ENCODE data around the gene ABR. TPM values are rescaled to one million over a fixed set of nuclear protein-coding genes. Genes with fewer than 3 reads are reported as not detected.

Gene ABR
- total and polyA plus RNA-seq, 7 donors, result 30.4 to 146 (median 79.3) TPM

GRCh38 chr17:967122-967521 lies 212.7 kb downstream of the ABR start:
- Histone ChIP-seq H3K27ac (peak overlapping the region in 3 of 4 donors; percentile 80 to 93 (median 92)), H3K36me3 (no peaks in the 10 kb centered on the region), H3K27me3 (no peaks in the 10 kb centered on the region), H3K9me3 (no peaks in the 10 kb centered on the region), H3K4me1 (peaks cover 0 to 85% (median 77%) of the 10 kb centered on the region in 4 donors), H3K4me3 (no peak overlapping the region)
- TF ChIP-seq, protein P1, sequence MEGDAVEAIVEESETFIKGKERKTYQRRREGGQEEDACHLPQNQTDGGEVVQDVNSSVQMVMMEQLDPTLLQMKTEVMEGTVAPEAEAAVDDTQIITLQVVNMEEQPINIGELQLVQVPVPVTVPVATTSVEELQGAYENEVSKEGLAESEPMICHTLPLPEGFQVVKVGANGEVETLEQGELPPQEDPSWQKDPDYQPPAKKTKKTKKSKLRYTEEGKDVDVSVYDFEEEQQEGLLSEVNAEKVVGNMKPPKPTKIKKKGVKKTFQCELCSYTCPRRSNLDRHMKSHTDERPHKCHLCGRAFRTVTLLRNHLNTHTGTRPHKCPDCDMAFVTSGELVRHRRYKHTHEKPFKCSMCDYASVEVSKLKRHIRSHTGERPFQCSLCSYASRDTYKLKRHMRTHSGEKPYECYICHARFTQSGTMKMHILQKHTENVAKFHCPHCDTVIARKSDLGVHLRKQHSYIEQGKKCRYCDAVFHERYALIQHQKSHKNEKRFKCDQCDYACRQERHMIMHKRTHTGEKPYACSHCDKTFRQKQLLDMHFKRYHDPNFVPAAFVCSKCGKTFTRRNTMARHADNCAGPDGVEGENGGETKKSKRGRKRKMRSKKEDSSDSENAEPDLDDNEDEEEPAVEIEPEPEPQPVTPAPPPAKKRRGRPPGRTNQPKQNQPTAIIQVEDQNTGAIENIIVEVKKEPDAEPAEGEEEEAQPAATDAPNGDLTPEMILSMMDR (IDR thresholded peaks at IDR 0.05), result no peak
- TF ChIP-seq EP300 (IDR thresholded peaks at IDR 0.05) (no peak), POLR2A (IDR thresholded peaks at IDR 0.05) (no peak), POLR2AphosphoS5 (IDR thresholded peaks at IDR 0.05) (no peak)
- intact Hi-C loops (cut with DNase I), result no loop called here
- 90 to 94% methylated on average over 9 of the region's 9 CpGs for WGBS, 2 donors
- no peak for DNase-seq

GRCh38 chr17:965311-965989 lies 214.3 kb downstream of the ABR start:
- Histone ChIP-seq H3K4me1 (peaks cover 0 to 81% (median 65%) of the 10 kb centered on the region in 4 donors), H3K4me3 (no peak overlapping the region), H3K9me3 (no peaks in the 10 kb centered on the region), H3K27ac (peak overlapping the region in 3 of 4 donors; percentile 80 to 93 (median 92)), H3K36me3 (no peaks in the 10 kb centered on the region), H3K27me3 (no peaks in the 10 kb centered on the region)
- intact Hi-C loops (cut with DNase I), result no loop called here
- TF ChIP-seq, protein P1 (IDR thresholded peaks at IDR 0.05), result no peak
- TF ChIP-seq POLR2A (IDR thresholded peaks at IDR 0.05) (no peak), POLR2AphosphoS5 (IDR thresholded peaks at IDR 0.05) (no peak), EP300 (IDR thresholded peaks at IDR 0.05) (no peak)
- no peak for DNase-seq
- WGBS, 2 donors, result 65 to 70% methylated on average over 12 of the region's 12 CpGs

- H3K27me3 ChIP-seq, result no peaks in the 10 kb centered on the region
- H3K27ac ChIP-seq, result peak overlapping the region in 3 of 4 donors; percentile 80 to 93 (median 92)
- WGBS, 2 donors, result 65 to 83% methylated on average over 14 of the region's 14 CpGs
- H3K4me1 ChIP-seq, result peaks cover 0 to 77% (median 62%) of the 10 kb centered on the region in 4 donors
- no peaks in the 10 kb centered on the region for H3K36me3 ChIP-seq
- no peak for DNase-seq
- no peak overlapping the region for H3K4me3 ChIP-seq
- intact Hi-C loops (cut with DNase I), result no loop called here
- H3K9me3 ChIP-seq, result no peaks in the 10 kb centered on the region
- TF ChIP-seq POLR2AphosphoS5 (IDR thresholded peaks at IDR 0.05), result no peak
- TF ChIP-seq POLR2A (IDR thresholded peaks at IDR 0.05), result no peak
- TF ChIP-seq, protein P1 (IDR thresholded peaks at IDR 0.05), result no peak
Observed at GRCh38 chr17:964876-965275, 214.9 kb downstream of the ABR start.

DNA sequence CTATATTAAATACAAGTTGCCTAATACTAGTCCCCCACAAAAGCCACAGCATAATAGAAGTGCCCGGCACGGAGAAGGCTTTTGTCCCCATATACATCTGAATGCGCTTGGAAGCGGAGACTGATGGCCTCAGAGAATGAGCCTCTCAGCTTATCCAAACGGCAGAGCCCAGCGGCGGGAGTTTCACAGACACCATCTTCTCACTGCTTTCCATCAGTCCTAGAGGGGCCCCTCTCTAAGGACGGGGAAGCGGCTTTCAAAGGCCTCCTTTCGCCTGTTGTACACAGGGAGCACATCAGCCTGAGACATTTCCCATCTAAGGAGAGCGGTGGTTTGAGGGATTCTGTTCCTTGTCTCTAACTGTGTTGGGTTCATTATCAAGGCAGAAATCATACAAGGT lies 217.1 kb downstream of the ABR start:
- intact Hi-C loops (cut with DNase I), result no loop called here
- peak overlapping the region in 3 of 4 donors; percentile 80 to 93 (median 92) for H3K27ac ChIP-seq
- WGBS, 2 donors, result 71 to 77% methylated on average over 11 of the region's 11 CpGs
- TF ChIP-seq, protein P1 (IDR thresholded peaks at IDR 0.05), result no peak
- TF ChIP-seq POLR2AphosphoS5 (IDR thresholded peaks at IDR 0.05) (no peak), EP300 (IDR thresholded peaks at IDR 0.05) (no peak), POLR2A (IDR thresholded peaks at IDR 0.05) (no peak)
- no peaks in the 10 kb centered on the region for H3K36me3 ChIP-seq
- DNase-seq, result no peak
- H3K4me1 ChIP-seq, result peaks cover 0 to 73% (median 62%) of the 10 kb centered on the region in 4 donors
- no peaks in the 10 kb centered on the region for H3K27me3 ChIP-seq
- H3K4me3 ChIP-seq, result no peak overlapping the region
- H3K9me3 ChIP-seq, result no peaks in the 10 kb centered on the region
